HepG2 (cell line): ENCODE results near the gene NUDT7. TPM values are rescaled to one million over a fixed set of nuclear protein-coding genes. Genes with fewer than 3 reads are reported as not detected.
A peak's percentile ranks its signal among the peaks of the same experiment; 100 is the strongest.

ENCODE experiments used
- ATAC-seq: fragments of 200-7000 bp; cut with Tn5 transposase; 3 replicates; pipeline ENCODE4 v1.9.1; 2020; ENCODE audit warnings: mild to moderate bottlenecking, moderate library complexity
- BruUV-seq: library from RNA; stranded (reverse); fragments of 400-500 nt; replicated peaks from 2 replicates; lab custom pipeline; 2021; lab: Mats Ljungman, UMichigan
- CTCF ChIA-PET: fragments of 300-600 bp; formaldehyde crosslinking; extraction: SDS; loops from one replicate; lab custom pipeline; 2021; ENCODE audit warnings: low total read pairs, inconsistent platforms, low intra/inter-chr PET ratio; lab: Yijun Ruan, JAX
- POLR2A ChIA-PET: fragments of 350-600 bp; sonication (Branson Sonifier 250); formaldehyde crosslinking; loops from one replicate; lab custom pipeline; 2020; ENCODE audit warnings: antibody characterized with exemption, inconsistent platforms; lab: Yijun Ruan, JAX
- DNase-seq: peaks from one replicate; pipeline ENCODE4 v3.0.0-alpha.2; 2015; ENCODE audit warnings: low spot score
- FAIRE-seq: peaks from 3 replicates; lab custom pipeline; 2011; peaks lifted over from hg19 to GRCh38; lab: Jason Lieb, UNC
- H2AFZ ChIP-seq: one replicate; pipeline ENCODE4 v1.6.1; 2011; ENCODE audit warnings: low read length, inconsistent platforms
- H3K27ac ChIP-seq: fragments of 300-600 bp; 3 replicates; pipeline ENCODE4 v1.8.0; 2011; ENCODE audit warnings: mixed run types, mild to moderate bottlenecking, mixed read lengths, low read length, inconsistent platforms; ENCODE audit not compliant: insufficient read depth; ENCODE audit errors: extremely low read length
- H3K27me3 ChIP-seq, 2 experiments: fragments of 200-600 bp in 1 of 2; 2 replicates in 1 of 2; 3 replicates in 1 of 2; pipeline versions ENCODE4 v1.6.0 to v1.8.0; 2011; ENCODE audit warnings: low read length in 2 of 2, mild to moderate bottlenecking in 2 of 2, moderate library complexity in 2 of 2, inconsistent platforms in 1 of 2; ENCODE audit not compliant: insufficient read depth in 2 of 2, control insufficient read depth in 1 of 2
- H3K36me3 ChIP-seq, 2 experiments: fragments of 200-600 bp in 1 of 2; replicated peaks in 1 of 2; 2 replicates in 1 of 2; 3 replicates in 1 of 2; pipeline versions ENCODE4 v1.5.1 to v1.8.0; 2011; ENCODE audit warnings: low read length in 2 of 2, inconsistent platforms in 1 of 2; ENCODE audit not compliant: insufficient read depth in 2 of 2, control insufficient read depth in 1 of 2
- H3K4me1 ChIP-seq: 2 replicates; pipeline ENCODE4 v1.5.1; 2012; ENCODE audit warnings: low read length, inconsistent platforms; ENCODE audit not compliant: insufficient read depth
- H3K4me2 ChIP-seq: 2 replicates; pipeline ENCODE4 v1.6.0; 2011; ENCODE audit warnings: low read depth, low read length, inconsistent platforms
- H3K4me3 ChIP-seq, 3 experiments: fragments of 200-600 bp in 1 of 3; sonication (generic), shearing (Covaris generic) in 1 of 3; replicated peaks in 1 of 3; 2 replicates each; pipeline ENCODE4 v1.5.1; 2011 to 2016; ENCODE audit warnings: low read length in 3 of 3, inconsistent platforms in 2 of 3, low read depth in 2 of 3, mild to moderate bottlenecking in 2 of 3, control low read depth in 1 of 3, mixed read lengths in 1 of 3; ENCODE audit not compliant: insufficient read depth in 1 of 3
- H3K79me2 ChIP-seq: one replicate; pipeline ENCODE4 v1.6.1; 2011; ENCODE audit warnings: low read length, inconsistent platforms; ENCODE audit not compliant: insufficient read depth
- H3K9ac ChIP-seq: 2 replicates; pipeline ENCODE4 v1.6.0; 2011; ENCODE audit warnings: mild to moderate bottlenecking, low read depth, low read length, inconsistent platforms; ENCODE audit not compliant: insufficient read depth
- H3K9me3 ChIP-seq: 2 replicates; pipeline ENCODE4 v1.5.1; 2012; ENCODE audit warnings: mild to moderate bottlenecking, low read length
- H4K20me1 ChIP-seq: 2 replicates; pipeline ENCODE4 v1.6.0; 2011; ENCODE audit warnings: inconsistent platforms, mild to moderate bottlenecking, low read length, moderate library complexity; ENCODE audit not compliant: insufficient read depth
- MIXL1 ChIP-seq: IDR thresholded peaks from 2 replicates; pipeline ENCODE4 v1.6.1; 2016
- STAG1 ChIP-seq: sonication (generic); formaldehyde crosslinking; IDR thresholded peaks from 2 replicates; pipeline ENCODE4 v1.4.0; 2020; ENCODE audit warnings: missing genetic modification reagents
- TAF1 ChIP-seq: sonication (generic); formaldehyde crosslinking; IDR thresholded peaks from 2 replicates; pipeline ENCODE4 v1.4.0; 2020; ENCODE audit warnings: missing genetic modification reagents
- ZNF33A ChIP-seq: sonication (generic); formaldehyde crosslinking; IDR thresholded peaks from 2 replicates; pipeline ENCODE4 v1.5.1; 2020; ENCODE audit warnings: missing genetic modification reagents, mild to moderate bottlenecking, moderate library complexity, borderline replicate concordance
- WGBS: methylation state at CpG from one replicate; pipeline ENCODE4 v1.1.6; 2017; ENCODE audit warnings: low lambda C conversion rate; 5-methylcytosine and 5-hydroxymethylcytosine counted together
- in situ Hi-C: cut with HindIII; loops from 2 replicates; pipeline ENCODE4 v1.10.0; 2017; ENCODE audit warnings: low pct_unique_long_range_greater_than_20kb; ENCODE audit not compliant: extremely low pct_ligation_motif_present
- intact Hi-C: fragments of 100-400 bp; cut with micrococcal nuclease; formaldehyde crosslinking; loops from one replicate; pipeline ENCODE4 v1.10.0; 2022; ENCODE audit not compliant: unreplicated experiment
- polyA plus RNA-seq, 8 experiments: library from polyadenylated mRNA; depleted of rRNA in 3 of 8; stranded (reverse) in 7 of 8; unstranded in 1 of 8; fragments of >200 nt; fragmentation: Illumina TruSeq in 4 of 8; extraction: Trizol in 4 of 8; gene quantifications; 2 replicates each; pipeline versions ENCODE4 v1.2.1 to v1.2.3, GENCODE V29; 2011 to 2016; ENCODE audit warnings: low read depth in 4 of 8, missing spikeins in 1 of 8, mixed read lengths in 1 of 8; ENCODE audit not compliant: insufficient read depth in 1 of 8
- total RNA-seq, 5 experiments: library from RNA; depleted of rRNA; stranded (reverse); fragments of >200 nt; fragmentation: Illumina TruSeq; extraction: Trizol; gene quantifications; 2 replicates each; pipeline ENCODE4 v1.2.3, GENCODE V29; 2016; ENCODE audit warnings: low read depth in 1 of 5
- TF ChIP-seq, protein P1 (sequence below): sonication (generic); formaldehyde crosslinking; IDR thresholded peaks from 2 replicates; pipeline ENCODE4 v1.5.0; 2020; ENCODE audit warnings: mild to moderate bottlenecking, missing genetic modification reagents, moderate library complexity
- TF ChIP-seq, protein P2 (sequence below): sonication (generic); formaldehyde crosslinking; IDR thresholded peaks from 2 replicates; pipeline ENCODE4 v1.8.1; 2022; ENCODE audit warnings: mild to moderate bottlenecking, missing genetic modification reagents

The NUDT7 gene
- total and polyA plus RNA-seq, 2 of the 13 experiments (the other 11 are each of a cell fraction or from before 2014, with no cell fraction given): 14.3 to 23.9 TPM

DNA sequence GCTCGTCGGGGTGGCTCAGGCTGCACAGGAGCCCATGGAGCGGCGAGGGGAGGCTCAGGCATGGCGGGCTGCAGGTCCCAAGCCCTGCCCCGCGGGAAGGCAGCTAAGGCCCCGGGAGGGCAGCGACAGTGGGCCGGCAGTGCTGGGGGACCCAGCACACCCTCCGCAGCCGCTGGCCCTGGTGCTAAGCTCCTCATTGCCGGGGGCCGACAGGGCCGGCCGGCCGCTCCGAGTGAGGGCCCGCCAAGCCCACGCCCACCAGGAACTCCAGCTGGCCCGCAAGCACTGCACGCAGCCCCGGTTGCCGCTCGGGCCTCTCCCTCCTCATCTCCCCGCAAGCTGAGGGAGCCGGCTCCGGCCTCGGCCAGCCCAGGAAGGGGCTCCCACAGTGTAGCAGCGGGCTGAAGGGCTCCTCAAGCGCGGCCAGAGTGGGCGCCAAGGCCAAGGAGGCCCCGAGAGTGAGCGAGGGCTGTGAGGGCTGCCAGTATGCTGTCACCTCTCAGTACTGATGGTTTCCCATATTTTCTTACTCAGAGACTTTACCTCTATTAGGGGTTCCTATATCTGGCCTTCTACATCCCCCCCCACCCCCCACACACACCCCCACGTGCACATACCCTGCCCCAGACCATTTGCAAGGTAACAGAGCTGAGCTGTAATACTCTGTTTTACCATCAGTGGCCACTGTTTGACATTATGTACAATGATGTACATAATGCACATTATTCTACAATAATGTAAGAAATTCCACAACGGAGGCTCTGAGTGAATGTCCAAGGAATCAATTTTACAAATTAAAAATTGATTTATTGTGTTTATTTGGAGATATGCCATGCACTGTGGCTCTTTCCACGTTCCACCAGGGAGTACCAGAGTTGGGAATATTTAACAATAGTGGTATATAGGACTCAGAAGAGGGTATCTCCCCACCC lies 62.4 kb downstream of the NUDT7 start:
- Histone ChIP-seq H3K4me3 (no peak overlapping the region), H4K20me1 (no peaks in the 10 kb centered on the region), H2AFZ (no peak overlapping the region), H3K79me2 (no peaks in the 10 kb centered on the region), H3K9ac (no peak overlapping the region), H3K9me3 (no peaks in the 10 kb centered on the region), H3K27me3 (peaks cover 2 to 28% of the 10 kb centered on the region in 2 experiments; a peak in 4 of 5 replicates), H3K27ac (no peak overlapping the region), H3K4me2 (no peak overlapping the region), H3K4me1 (peaks cover 16% of the 10 kb centered on the region), H3K36me3 (no peaks in the 10 kb centered on the region)
- no TSS peak for BruUV-seq
- in situ Hi-C loops (loop anchor here (25.0 kb wide), 1 partner anchor 178 kb away; no protein-coding TSS in a partner anchor), intact Hi-C loops (no loop called here)
- WGBS: 67% methylated on average over 29 of the region's 38 CpGs
- no peak for DNase-seq
- CTCF ChIA-PET: no interaction called here
- ATAC-seq: peak; percentile 34; the same call in 2 of the 3 replicates
- POLR2A ChIA-PET: interaction anchor here (2.5 kb wide), 1 partner anchor 62 kb away, joined by 6 read pairs; the partner anchor contains the start of gene NUDT7
- TF ChIP-seq ZNF33A (no peak), STAG1 (CRISPR knock-in tag) (0 out of 2 replicates have a peak, but pooled peaks have one; percentile 3)
- TF ChIP-seq, protein P1, sequence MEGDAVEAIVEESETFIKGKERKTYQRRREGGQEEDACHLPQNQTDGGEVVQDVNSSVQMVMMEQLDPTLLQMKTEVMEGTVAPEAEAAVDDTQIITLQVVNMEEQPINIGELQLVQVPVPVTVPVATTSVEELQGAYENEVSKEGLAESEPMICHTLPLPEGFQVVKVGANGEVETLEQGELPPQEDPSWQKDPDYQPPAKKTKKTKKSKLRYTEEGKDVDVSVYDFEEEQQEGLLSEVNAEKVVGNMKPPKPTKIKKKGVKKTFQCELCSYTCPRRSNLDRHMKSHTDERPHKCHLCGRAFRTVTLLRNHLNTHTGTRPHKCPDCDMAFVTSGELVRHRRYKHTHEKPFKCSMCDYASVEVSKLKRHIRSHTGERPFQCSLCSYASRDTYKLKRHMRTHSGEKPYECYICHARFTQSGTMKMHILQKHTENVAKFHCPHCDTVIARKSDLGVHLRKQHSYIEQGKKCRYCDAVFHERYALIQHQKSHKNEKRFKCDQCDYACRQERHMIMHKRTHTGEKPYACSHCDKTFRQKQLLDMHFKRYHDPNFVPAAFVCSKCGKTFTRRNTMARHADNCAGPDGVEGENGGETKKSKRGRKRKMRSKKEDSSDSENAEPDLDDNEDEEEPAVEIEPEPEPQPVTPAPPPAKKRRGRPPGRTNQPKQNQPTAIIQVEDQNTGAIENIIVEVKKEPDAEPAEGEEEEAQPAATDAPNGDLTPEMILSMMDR (CRISPR knock-in tag): peak; percentile 36; the same call in 1 of the 2 replicates
- FAIRE-seq: peak; percentile 34

DNA sequence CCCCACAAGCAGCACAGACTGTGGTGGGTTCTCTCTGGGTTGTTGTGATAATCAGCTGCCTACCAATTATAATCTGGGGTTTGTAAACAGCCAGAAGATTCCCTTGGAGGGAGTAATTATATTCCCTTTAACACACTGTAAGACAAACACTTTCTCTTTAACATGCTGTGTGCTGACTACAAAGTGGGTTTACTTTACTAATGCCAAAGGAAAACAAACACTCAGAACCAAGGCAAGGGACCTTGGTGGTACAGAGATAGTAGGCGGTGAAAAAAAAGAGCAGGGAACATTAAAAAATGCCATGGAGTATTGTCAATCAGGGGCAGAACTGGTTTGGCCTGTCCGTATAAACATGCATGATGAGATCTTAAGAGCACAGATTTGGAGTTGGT lies 63.1 kb downstream of the NUDT7 start:
- in situ Hi-C loops: loop anchor here (25.0 kb wide), 1 partner anchor 177 kb away; no protein-coding TSS in a partner anchor
- Histone ChIP-seq H4K20me1 (no peaks in the 10 kb centered on the region), H3K9ac (no peak overlapping the region), H3K4me3 (no peak overlapping the region), H2AFZ (no peak overlapping the region), H3K36me3 (no peaks in the 10 kb centered on the region), H3K4me2 (no peak overlapping the region), H3K9me3 (no peaks in the 10 kb centered on the region), H3K4me1 (peaks cover 12% of the 10 kb centered on the region), H3K27me3 (peaks cover 4 to 34% of the 10 kb centered on the region in 2 experiments; a peak in 4 of 5 replicates), H3K79me2 (no peaks in the 10 kb centered on the region), H3K27ac (no peak overlapping the region)
- no TSS peak for BruUV-seq
- FAIRE-seq (no peak), ATAC-seq (peak; percentile 12; the same call in 1 of the 3 replicates), DNase-seq (no peak)
- intact Hi-C loops: no loop called here
- CTCF ChIA-PET: no interaction called here
- POLR2A ChIA-PET: interaction anchor here (2.5 kb wide), 1 partner anchor 63 kb away, joined by 6 read pairs; the partner anchor contains the start of gene NUDT7
- WGBS: 5% methylated on average over 2 of the region's 2 CpGs
- TF ChIP-seq TAF1 (CRISPR knock-in tag) (no peak), MIXL1 (CRISPR knock-in tag) (peak; percentile 64; the same call in 1 of the 2 replicates)
- TF ChIP-seq, protein P2, sequence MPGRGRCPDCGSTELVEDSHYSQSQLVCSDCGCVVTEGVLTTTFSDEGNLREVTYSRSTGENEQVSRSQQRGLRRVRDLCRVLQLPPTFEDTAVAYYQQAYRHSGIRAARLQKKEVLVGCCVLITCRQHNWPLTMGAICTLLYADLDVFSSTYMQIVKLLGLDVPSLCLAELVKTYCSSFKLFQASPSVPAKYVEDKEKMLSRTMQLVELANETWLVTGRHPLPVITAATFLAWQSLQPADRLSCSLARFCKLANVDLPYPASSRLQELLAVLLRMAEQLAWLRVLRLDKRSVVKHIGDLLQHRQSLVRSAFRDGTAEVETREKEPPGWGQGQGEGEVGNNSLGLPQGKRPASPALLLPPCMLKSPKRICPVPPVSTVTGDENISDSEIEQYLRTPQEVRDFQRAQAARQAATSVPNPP (CRISPR knock-in tag): no peak
